Measurements from ENCODE around the gene PLCB2. TPM values are rescaled to one million over a fixed set of nuclear protein-coding genes. Genes with fewer than 3 reads are reported as not detected.

PLCB2 gene
- total and polyA plus RNA-seq, 9 of the 15 experiments (the other 6 are each of a cell fraction or from before 2014, with no cell fraction given): 0.37 to 12.3 (median 8.0) TPM

DNA sequence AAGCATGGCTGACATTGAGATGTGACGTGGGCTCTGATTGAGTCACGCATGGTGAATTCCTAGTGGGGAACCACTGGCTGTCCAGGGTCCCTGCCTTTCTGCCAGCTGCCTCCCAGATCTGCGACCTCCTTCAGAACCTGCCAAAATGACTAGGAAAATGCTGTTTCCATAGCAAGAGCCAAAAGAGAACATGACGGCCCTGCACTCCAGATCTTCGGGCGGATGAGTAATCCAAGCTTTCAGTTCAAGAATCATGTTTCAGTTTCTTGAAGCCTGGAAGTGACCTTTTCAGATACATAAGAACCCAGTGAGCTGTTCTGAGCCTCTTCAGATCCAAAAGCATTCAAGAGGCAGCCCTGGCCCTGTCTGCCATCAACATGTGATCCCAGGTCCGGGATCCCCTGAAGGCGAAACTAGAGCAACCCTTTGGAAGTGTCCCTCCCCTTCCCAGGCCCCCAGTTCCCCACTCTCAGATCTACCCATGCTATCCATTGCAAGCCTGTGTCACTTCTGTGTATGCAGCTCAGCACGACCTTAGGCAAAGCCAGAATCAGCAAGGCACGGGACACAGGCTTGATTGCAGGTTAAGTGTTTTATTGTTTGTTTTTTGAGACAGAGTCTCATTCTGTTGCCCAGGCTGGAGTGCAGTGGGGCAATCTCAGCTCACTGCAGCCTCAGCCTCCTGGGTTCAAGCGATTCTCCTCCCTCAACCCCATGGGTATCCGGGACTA is 44.5 kb downstream of the PLCB2 start:
- ATAC-seq: no peak
- Histone ChIP-seq H3K4me3 (no peak overlapping the region), H3K27ac (ENCODE audit: extremely low read depth, low read depth, low read length) (no peak overlapping the region), H3K36me3 (ENCODE audit: control insufficient read depth, insufficient read depth, low read length) (no peaks in the 10 kb centered on the region), H3K9me3 (replicated peaks; ENCODE audit: control insufficient read depth, insufficient read depth, low read depth, low read length) (no peaks in the 10 kb centered on the region), H2AFZ (ENCODE audit: low read depth, low read length) (peak overlapping the region; percentile 60; the same call in 1 of the 2 replicates), H4K20me1 (replicated peaks; ENCODE audit: control insufficient read depth, insufficient read depth, low read length) (no peaks in the 10 kb centered on the region), H3K4me1 (replicated peaks in 1 of 2; ENCODE audit: control insufficient read depth in 2 of 2, insufficient read depth in 2 of 2, low read length in 2 of 2) (peaks cover 14 to 28% of the 10 kb centered on the region in 2 experiments), H3K79me2 (ENCODE audit: control insufficient read depth, insufficient read depth, low read length) (no peaks in the 10 kb centered on the region), H3K9me1 (ENCODE audit: control insufficient read depth, insufficient read depth, low read length) (peaks cover 4% of the 10 kb centered on the region), H3K4me2 (ENCODE audit: insufficient read depth, low read length) (no peak overlapping the region), H3K9ac (ENCODE audit: insufficient read depth in 1 of 2, low read depth in 2 of 2, low read length in 2 of 2) (no peak overlapping the region), H3K27me3 (ENCODE audit: control insufficient read depth in 2 of 2, insufficient read depth in 2 of 2, low read length in 2 of 2) (peaks cover 0 to under 1% of the 10 kb centered on the region in 2 experiments; a peak in 1 of 5 replicates)
- CTCF ChIA-PET (ENCODE audit: low intra/inter-chr PET ratio): no interaction called here
- BruUV-seq (replicated peaks): no TSS peak
- DNase-seq (ENCODE audit: extremely low read depth in 1 of 4, low spot score in 3 of 4): no peak
- intact Hi-C loops (cut with micrococcal nuclease) (no loop called here), in situ Hi-C loops (cut with MboI) (no loop called here)
- WGBS (ENCODE audit: insufficient coverage, low coverage, missing lambda C conversion rate): 36% methylated on average over 12 of the region's 12 CpGs
- POLR2A ChIA-PET: interaction anchor here (0.6 to 1.5 kb wide), 5 partner anchors 12 to 488 kb away, joined by 3 to 4 read pairs (median 3); no protein-coding TSS in a partner anchor
- FAIRE-seq: no peak
- TF ChIP-seq NFATC3 (IDR thresholded peaks at IDR 0.05): no peak
- TF ChIP-seq FOSL1 (tag; conservative IDR thresholded peaks at IDR 0.05): peak; percentile 36; the same call in 1 of the 2 replicates
- TF ChIP-seq SRSF3 (IDR thresholded peaks at IDR 0.05; ENCODE audit: insufficient read depth, low read length): no peak

DNA sequence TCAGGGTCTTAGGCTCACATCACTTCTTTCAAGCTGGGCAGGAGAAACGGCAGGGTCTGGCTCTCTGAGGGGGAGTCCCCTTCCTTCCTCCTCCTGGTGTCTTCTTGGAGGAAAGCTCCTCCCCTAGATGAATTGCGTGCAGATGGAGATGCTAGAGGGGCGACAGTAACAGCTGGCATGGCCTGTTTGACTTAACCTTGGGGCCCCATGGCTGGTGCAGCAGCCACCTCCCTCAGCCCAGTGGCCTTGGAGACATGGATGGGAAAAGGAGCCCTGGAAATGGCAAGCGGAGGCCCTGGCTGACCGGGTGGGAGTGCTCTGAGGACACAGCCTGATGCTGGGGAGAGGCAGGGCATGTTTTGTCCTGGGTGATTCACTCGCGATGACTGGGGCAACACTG is 48.7 kb downstream of the PLCB2 start:
- ATAC-seq (no peak), DNase-seq (ENCODE audit: extremely low read depth in 1 of 4, low spot score in 3 of 4) (no peak), FAIRE-seq (no peak)
- 0 out of 4 replicates have a peak overlapping the region, but pooled peaks of 1 of the 2 experiments have one; percentile 24 for H3K9ac ChIP-seq (ENCODE audit: insufficient read depth in 1 of 2, low read depth in 2 of 2, low read length in 2 of 2)
- 0 out of 2 replicates have a peak, but pooled peaks cover 2% of the 10 kb centered on the region for H4K20me1 ChIP-seq (replicated peaks; ENCODE audit: control insufficient read depth, insufficient read depth, low read length)
- TF ChIP-seq EHMT2 (IDR thresholded peaks at IDR 0.05) (no peak), KAT7 (CRISPR knock-in tag; IDR thresholded peaks at IDR 0.05; ENCODE audit: borderline replicate concordance) (no peak), ZNF274 (IDR thresholded peaks at IDR 0.05; ENCODE audit: borderline replicate concordance, low read depth, low read length) (no peak), KLF13 (tag; IDR thresholded peaks at IDR 0.05; ENCODE audit: borderline replicate concordance, low read depth) (no peak), MAFF (IDR thresholded peaks at IDR 0.05; ENCODE audit: low read length) (no peak), SMARCC2 (IDR thresholded peaks at IDR 0.05; ENCODE audit: low read depth) (no peak), PML (IDR thresholded peaks at IDR 0.05; ENCODE audit: low read length) (no peak), HNRNPUL1 (IDR thresholded peaks at IDR 0.05; ENCODE audit: low read length) (no peak)
- TF ChIP-seq, protein P1, sequence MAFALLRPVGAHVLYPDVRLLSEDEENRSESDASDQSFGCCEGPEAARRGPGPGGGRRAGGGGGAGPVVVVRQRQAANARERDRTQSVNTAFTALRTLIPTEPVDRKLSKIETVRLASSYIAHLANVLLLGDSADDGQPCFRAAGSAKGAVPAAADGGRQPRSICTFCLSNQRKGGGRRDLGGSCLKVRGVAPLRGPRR (CRISPR knock-in tag; IDR thresholded peaks at IDR 0.05): no peak
- TF ChIP-seq, protein P2, sequence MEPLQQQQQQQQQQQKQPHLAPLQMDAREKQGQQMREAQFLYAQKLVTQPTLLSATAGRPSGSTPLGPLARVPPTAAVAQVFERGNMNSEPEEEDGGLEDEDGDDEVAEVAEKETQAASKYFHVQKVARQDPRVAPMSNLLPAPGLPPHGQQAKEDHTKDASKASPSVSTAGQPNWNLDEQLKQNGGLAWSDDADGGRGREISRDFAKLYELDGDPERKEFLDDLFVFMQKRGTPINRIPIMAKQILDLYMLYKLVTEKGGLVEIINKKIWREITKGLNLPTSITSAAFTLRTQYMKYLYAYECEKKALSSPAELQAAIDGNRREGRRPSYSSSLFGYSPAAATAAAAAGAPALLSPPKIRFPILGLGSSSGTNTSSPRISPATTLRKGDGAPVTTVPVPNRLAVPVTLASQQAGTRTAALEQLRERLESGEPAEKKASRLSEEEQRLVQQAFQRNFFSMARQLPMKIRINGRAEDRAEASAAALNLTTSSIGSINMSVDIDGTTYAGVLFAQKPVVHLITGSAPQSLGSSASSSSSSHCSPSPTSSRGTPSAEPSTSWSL (CRISPR knock-in tag; IDR thresholded peaks at IDR 0.05; ENCODE audit: borderline replicate concordance): no peak
- no peaks in the 10 kb centered on the region for H3K9me1 ChIP-seq (ENCODE audit: control insufficient read depth, insufficient read depth, low read length)
- no peak overlapping the region for H3K4me3 ChIP-seq
- no peaks in the 10 kb centered on the region for H3K9me3 ChIP-seq (replicated peaks; ENCODE audit: control insufficient read depth, insufficient read depth, low read depth, low read length)
- ChIA-PET POLR2A (interaction anchor here (1.0 to 1.3 kb wide), 3 partner anchors 16 to 23 kb away, joined by 3 to 5 read pairs (median 3); partner anchors contain the start of gene PAK6), CTCF (ENCODE audit: low intra/inter-chr PET ratio) (interaction anchor here (0.6 to 1.0 kb wide), 2 partner anchors 21 to 473 kb away, joined by 3 to 4 read pairs; no protein-coding TSS in a partner anchor)
- intact Hi-C loops (cut with micrococcal nuclease) (no loop called here), in situ Hi-C loops (cut with MboI) (no loop called here)
- H2AFZ ChIP-seq (ENCODE audit: low read depth, low read length): peak overlapping the region; percentile 14
- no peaks in the 10 kb centered on the region for H3K27me3 ChIP-seq (ENCODE audit: control insufficient read depth in 2 of 2, insufficient read depth in 2 of 2, low read length in 2 of 2)
- BruUV-seq (replicated peaks): no TSS peak
- H3K27ac ChIP-seq (ENCODE audit: extremely low read depth, low read depth, low read length): no peak overlapping the region
- H3K4me1 ChIP-seq (replicated peaks in 1 of 2; ENCODE audit: control insufficient read depth in 2 of 2, insufficient read depth in 2 of 2, low read length in 2 of 2): peaks cover 6 to 16% of the 10 kb centered on the region in 2 experiments; a peak in 3 of 5 replicates
- no peak overlapping the region for H3K4me2 ChIP-seq (ENCODE audit: insufficient read depth, low read length)
- no peaks in the 10 kb centered on the region for H3K79me2 ChIP-seq (ENCODE audit: control insufficient read depth, insufficient read depth, low read length)
- WGBS (ENCODE audit: insufficient coverage, low coverage, missing lambda C conversion rate): 27% methylated on average over 5 of the region's 7 CpGs
- H3K36me3 ChIP-seq (ENCODE audit: control insufficient read depth, insufficient read depth, low read length): no peaks in the 10 kb centered on the region
